ENCODE measurements around the gene MMRN1.

The MMRN1 gene

DNA sequence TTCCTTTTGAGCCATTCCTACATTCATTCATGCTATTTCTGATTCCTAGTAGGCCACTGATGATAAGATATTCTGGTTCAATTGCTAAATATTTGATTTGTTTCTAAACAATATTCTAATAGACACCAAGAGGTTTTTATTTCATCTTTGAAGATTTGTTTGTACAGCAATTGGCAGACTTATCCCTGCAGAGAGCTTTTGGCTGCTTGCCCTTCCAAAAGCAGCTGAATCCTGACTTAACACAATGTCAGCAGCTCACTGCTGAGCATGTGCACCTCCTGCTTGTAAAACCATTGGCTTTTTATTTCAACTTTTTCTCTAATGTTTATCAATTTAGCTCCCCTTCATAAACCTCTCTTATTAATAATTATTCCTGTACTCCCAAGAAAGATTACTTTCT is 45.3 kb downstream of the MMRN1 start:
- TF ChIP-seq ZNF274 (IDR thresholded peaks at IDR 0.05; ENCODE audit: low read depth, low read length): no peak
- no peak overlapping the region for H3K4me3 ChIP-seq (ENCODE audit: low read length)

DNA sequence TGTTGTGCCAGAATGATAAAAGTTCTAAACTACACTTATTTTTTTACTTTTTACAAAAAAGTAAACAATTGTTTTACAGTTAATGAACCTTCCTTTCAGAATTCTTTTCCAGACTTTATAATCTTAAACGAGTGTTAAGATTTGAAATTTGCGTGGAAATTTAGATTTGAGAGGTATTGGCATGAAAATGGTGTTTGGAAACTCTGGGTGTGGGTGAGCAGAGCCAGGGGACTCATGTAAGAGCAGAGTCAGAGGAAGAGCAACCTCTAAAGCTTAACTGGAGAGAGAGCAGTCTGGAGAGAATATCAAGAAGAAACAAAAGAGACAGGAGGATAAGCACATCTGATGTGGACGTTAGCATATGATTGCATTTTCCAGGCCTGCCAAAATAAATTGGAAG is 48.2 kb downstream of the MMRN1 start:
- no peak for TF ChIP-seq ZNF274 (IDR thresholded peaks at IDR 0.05; ENCODE audit: low read depth, low read length)

GRCh38 chr4:89949782-89950387 is 55.2 kb downstream of the MMRN1 start:
- no peak for TF ChIP-seq ZNF274 (IDR thresholded peaks at IDR 0.05; ENCODE audit: low read depth, low read length)
- no peak overlapping the region for H3K4me3 ChIP-seq (ENCODE audit: low read length)

More for the DNA sequence above, 48.2 kb downstream of the MMRN1 start:
- no peak overlapping the region for H3K4me3 ChIP-seq (ENCODE audit: low read length)

GRCh38 chr4:89952458-89952857 is 57.8 kb downstream of the MMRN1 start:
- TF ChIP-seq ZNF274 (IDR thresholded peaks at IDR 0.05; ENCODE audit: low read depth, low read length): no peak
- H3K4me3 ChIP-seq (ENCODE audit: low read length): no peak overlapping the region

GRCh38 chr4:89954906-89955695 is 60.4 kb downstream of the MMRN1 start:
- TF ChIP-seq ZNF274 (IDR thresholded peaks at IDR 0.05; ENCODE audit: low read depth, low read length): no peak
- H3K4me3 ChIP-seq (ENCODE audit: low read length): no peak overlapping the region

DNA sequence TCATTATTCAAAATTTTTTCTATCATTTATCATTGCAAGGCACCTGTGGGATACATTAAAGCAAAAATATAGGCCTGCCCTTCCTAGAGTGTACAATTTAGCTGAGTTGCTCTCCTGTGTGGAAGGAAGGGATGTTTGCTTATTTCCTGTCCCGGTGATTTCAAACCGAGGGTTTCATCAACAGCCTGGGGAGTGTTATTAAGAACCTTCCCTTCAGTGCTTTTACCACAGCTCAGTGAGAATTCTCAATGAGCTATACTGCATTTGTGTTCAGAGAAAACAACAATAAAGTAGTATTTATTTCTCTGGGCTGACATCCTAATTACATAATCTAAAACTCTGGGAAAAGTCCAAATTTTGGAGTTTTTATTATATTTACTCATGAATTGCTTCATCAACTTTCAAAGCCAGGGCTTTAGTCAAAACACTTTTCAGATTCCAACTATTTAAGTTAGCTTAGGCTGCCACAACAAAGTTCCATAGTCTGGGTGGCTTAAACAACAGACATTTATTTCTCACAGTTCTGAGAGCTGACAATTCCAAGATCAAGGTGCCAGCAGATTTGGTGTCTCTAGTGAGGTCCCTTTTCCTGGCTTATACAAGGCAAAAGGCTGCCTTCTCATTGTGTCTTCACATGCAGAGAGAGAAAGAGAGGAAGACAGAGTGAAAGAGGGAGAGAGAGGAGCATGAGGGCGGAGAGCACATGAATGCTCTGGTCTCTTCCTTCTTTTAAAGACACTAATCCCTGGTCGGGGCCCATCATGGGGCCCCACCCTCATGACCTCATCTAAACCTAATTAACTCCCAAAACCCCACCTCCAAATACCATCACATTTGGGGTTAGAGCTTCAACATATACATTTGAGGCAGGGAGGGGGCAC is 62.6 kb downstream of the MMRN1 start:
- no peak for TF ChIP-seq ZNF274 (IDR thresholded peaks at IDR 0.05; ENCODE audit: low read depth, low read length)
- no peak overlapping the region for H3K4me3 ChIP-seq (ENCODE audit: low read length)

DNA sequence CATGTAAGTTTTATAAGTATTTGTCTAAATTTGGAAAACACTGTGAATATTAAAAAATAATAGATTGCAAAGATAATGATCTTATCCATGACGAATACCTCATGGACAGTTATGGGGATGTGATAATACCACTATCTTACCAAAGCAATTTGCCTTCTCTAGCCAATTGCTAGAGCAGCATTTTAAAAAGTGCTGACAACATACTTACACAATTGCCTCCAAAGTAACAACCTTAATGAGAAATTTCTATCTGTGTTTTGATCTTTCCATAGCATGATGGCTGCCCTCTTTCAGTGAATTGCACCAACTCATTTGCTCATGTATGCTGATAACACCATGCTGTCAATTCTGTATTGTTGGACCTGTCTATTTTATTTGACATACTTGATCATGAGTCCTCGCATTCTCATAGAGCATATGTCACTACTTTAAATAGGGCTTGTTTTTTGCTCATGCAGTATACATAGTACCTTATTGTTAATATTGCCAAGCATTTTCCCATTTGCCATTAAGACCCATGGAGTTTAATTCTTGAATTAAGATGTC is 87.2 kb downstream of the MMRN1 start:
- no peak overlapping the region for H3K4me3 ChIP-seq (ENCODE audit: low read length)
- no peak for TF ChIP-seq ZNF274 (IDR thresholded peaks at IDR 0.05; ENCODE audit: low read depth, low read length)

DNA sequence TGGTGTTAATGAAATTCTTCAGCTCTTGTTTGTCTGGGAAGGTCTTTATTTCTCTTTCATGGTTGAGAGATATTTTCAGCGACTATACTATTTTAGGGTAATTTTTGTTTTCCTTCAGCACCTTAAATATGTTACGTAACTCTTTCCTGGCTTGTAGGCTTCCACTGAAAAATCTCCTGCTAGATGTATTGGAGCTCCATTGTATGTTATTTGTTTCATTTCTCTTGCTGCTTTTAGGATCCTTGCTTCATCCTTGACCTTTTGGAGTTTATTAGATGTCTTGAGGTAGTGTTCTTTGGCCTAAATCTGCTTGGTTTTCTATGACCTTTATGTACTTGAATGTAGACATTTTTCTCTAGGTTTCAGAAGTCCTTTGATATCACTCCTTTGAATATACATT is 93.6 kb downstream of the MMRN1 start:
- TF ChIP-seq ZNF274 (IDR thresholded peaks at IDR 0.05; ENCODE audit: low read depth, low read length): no peak
- H3K4me3 ChIP-seq (ENCODE audit: low read length): no peak overlapping the region

DNA sequence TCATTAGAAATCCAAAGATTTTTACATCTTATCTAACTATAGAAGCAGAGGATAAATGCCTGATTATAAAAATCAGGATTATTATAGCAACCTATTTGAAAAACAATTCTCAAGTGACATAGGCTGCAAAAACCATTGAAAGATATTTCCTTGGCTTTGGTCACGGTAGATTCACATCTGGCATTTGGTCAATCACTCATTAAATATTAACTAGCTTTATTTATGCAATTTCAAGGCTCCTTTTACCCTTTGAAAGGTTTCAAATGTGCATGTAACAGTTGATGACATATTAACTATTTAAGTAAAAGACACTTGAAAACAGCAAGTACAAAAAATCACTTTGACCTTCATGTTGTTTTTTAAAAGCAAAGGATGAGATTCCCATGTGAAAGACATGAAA is 98.1 kb downstream of the MMRN1 start:
- H3K4me3 ChIP-seq (ENCODE audit: low read length): no peak overlapping the region
- TF ChIP-seq ZNF274 (IDR thresholded peaks at IDR 0.05; ENCODE audit: low read depth, low read length): no peak

GRCh38 chr4:89994176-89994873 is 99.7 kb downstream of the MMRN1 start:
- no peak overlapping the region for H3K4me3 ChIP-seq (ENCODE audit: low read length)
- no peak for TF ChIP-seq ZNF274 (IDR thresholded peaks at IDR 0.05; ENCODE audit: low read depth, low read length)

DNA sequence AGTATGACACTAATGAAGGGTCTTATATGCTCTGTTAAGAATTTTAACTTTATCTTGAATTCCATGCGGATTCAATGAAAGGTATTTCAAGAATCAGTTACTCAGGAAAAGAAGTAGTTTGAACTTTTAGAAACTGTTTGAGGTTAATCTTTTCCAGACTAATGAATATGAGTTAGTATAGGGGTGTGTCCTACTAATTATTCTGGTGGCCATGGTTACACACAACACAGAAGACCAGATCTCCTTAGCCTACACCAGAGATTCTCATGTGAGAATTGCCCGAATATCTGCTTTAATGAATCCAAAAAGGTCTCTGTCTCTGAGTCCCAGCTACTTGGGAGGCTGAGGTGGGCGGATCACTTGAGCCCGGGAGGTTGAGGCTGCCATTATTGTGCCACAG is 100.4 kb downstream of the MMRN1 start:
- no peak overlapping the region for H3K4me3 ChIP-seq (ENCODE audit: low read length)
- TF ChIP-seq ZNF274 (IDR thresholded peaks at IDR 0.05; ENCODE audit: low read depth, low read length): no peak

GRCh38 chr4:89995814-89996213 is 101.2 kb downstream of the MMRN1 start:
- no peak overlapping the region for H3K4me3 ChIP-seq (ENCODE audit: low read length)
- no peak for TF ChIP-seq ZNF274 (IDR thresholded peaks at IDR 0.05; ENCODE audit: low read depth, low read length)

- TF ChIP-seq ZNF274 (IDR thresholded peaks at IDR 0.05; ENCODE audit: low read depth, low read length): no peak
Measured at GRCh38 chr4:89997171-89997704, 102.6 kb downstream of the MMRN1 start.

More at GRCh38 chr4:89997171-89997704, 102.6 kb downstream of the MMRN1 start:
- H3K4me3 ChIP-seq (ENCODE audit: low read length): no peak overlapping the region
